Measurements from ENCODE around the gene NCF2.
"Not testable (repeated sequence)": the region's sequence is repeated elsewhere in the genome, so short reads cannot be mapped to it uniquely, and the experiment has no call there.

NCF2 gene

DNA sequence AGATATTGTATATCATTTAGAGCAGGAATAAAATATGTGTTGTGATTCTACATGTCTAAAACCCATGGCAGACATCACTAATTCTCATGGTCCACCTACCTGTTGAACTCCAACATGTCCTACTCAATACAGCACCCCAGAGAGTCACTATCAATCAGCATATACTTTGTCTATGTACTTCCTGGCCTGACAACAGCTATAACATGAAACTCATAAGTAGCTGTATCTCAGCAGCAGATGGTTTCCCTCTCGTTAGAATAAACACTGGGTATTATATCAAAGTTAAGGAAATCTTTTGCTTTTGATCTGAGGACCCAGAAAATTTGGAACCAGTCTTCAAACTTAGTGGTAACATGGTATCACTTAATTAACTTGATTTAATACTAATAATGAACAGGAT is 29.5 kb upstream of the NCF2 start:
- TF ChIP-seq, protein P1, sequence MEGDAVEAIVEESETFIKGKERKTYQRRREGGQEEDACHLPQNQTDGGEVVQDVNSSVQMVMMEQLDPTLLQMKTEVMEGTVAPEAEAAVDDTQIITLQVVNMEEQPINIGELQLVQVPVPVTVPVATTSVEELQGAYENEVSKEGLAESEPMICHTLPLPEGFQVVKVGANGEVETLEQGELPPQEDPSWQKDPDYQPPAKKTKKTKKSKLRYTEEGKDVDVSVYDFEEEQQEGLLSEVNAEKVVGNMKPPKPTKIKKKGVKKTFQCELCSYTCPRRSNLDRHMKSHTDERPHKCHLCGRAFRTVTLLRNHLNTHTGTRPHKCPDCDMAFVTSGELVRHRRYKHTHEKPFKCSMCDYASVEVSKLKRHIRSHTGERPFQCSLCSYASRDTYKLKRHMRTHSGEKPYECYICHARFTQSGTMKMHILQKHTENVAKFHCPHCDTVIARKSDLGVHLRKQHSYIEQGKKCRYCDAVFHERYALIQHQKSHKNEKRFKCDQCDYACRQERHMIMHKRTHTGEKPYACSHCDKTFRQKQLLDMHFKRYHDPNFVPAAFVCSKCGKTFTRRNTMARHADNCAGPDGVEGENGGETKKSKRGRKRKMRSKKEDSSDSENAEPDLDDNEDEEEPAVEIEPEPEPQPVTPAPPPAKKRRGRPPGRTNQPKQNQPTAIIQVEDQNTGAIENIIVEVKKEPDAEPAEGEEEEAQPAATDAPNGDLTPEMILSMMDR (IDR thresholded peaks at IDR 0.05; ENCODE audit: low read depth, low read length, missing control alignments): no peak
- in situ Hi-C loops (cut with HindIII; ENCODE audit: low pct_ligation_motif_present, low sequenced_read_pairs): no loop called here
- Histone ChIP-seq H3K27me3 (replicated peaks) (no peaks in the 10 kb centered on the region), H3K27ac (no peak overlapping the region), H3K36me3 (replicated peaks) (peaks cover 8% of the 10 kb centered on the region), H3K4me3 (ENCODE audit: low read depth, low read length) (no peak overlapping the region)
- no peak for DNase-seq

DNA sequence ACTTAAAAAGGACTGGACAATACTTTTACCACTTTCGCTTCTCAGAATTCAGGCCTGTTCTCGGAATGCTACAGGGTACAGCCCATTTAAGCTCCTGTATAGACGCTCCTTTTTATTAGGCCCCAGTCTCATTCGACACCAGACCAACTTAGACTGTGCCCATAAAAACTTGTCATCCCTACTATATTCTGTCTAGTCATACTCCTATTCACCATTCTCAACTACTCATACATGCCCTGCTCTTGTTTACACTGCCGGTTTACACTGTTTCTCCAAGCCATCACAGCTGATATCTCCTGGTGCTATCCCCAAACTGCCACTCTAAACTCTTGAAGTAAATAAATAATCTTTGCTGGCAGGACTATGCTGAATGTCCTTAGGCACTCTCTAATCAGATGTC is 27.9 kb upstream of the NCF2 start:
- DNase-seq; in situ Hi-C loops (cut with HindIII; ENCODE audit: low pct_ligation_motif_present, low sequenced_read_pairs); H3K36me3 ChIP-seq (replicated peaks); H3K27me3 ChIP-seq (replicated peaks); H3K4me3 ChIP-seq (ENCODE audit: low read depth, low read length); H3K27ac ChIP-seq: not testable (repeated sequence)

DNA sequence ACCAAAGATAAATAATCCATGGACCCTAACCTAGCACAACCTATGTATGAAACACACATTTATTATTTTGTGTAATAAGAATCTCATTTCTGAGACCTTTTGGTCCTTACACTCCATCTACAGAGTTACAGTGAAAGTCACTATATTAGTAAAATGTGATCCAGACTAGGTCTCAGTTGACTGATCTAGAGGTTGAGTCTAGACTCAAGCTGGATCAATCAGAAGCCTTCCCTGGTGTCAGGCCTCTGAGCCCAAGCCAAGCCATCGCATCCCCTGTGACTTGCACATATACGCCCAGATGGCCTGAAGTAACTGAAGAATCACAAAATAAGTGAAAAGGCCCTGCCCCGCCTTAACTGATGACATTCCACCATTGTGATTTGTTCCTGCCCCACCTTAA is 22.7 kb upstream of the NCF2 start:
- in situ Hi-C loops (cut with HindIII; ENCODE audit: low pct_ligation_motif_present, low sequenced_read_pairs); H3K27me3 ChIP-seq (replicated peaks); H3K36me3 ChIP-seq (replicated peaks); DNase-seq; H3K27ac ChIP-seq; H3K4me3 ChIP-seq (ENCODE audit: low read depth, low read length): not testable (repeated sequence)

DNA sequence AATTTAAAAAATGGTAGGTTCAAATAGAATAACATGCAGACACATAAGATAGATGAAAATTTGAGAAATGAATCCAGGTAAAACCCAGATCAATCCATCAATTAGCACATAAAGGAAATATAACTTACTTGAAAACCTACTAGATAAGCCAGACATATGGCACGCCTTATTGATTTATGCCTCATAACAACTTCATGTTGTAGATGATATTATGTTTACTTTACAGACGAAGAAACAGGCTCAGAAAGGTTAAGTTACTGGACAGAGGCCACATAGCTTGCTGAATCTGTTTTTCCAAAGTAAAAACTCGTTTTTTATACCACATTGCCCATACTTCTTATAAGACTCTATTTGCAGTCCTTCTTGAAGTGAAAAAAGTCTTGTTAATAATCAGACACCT is 22.1 kb upstream of the NCF2 start:
- TF ChIP-seq, protein P1 (IDR thresholded peaks at IDR 0.05; ENCODE audit: low read depth, low read length, missing control alignments): no peak
- in situ Hi-C loops (cut with HindIII; ENCODE audit: low pct_ligation_motif_present, low sequenced_read_pairs): no loop called here
- no peak overlapping the region for H3K4me3 ChIP-seq (ENCODE audit: low read depth, low read length)
- H3K27me3 ChIP-seq (replicated peaks): no peaks in the 10 kb centered on the region
- no peak for DNase-seq
- H3K27ac ChIP-seq: no peak overlapping the region
- no peaks in the 10 kb centered on the region for H3K36me3 ChIP-seq (replicated peaks)

DNA sequence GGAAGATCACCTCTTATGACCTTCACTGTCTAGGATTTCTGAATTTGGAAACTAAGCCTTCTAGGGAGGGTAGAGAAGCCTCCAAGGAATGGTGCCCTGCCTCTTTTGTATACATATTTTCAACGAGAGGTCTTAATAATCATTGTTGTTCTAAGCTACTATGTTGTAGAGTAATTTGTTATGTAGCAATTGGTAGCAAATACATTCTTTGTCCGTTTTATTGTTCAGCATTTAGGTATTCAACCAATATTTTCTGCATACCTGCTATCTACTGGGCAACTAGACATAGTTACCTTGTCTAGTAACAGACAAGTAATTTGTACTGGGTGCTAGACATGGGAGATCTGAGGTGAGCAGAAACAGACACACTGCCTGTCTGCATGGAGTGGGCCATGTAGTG is 20.8 kb upstream of the NCF2 start:
- Histone ChIP-seq H3K27ac (no peak overlapping the region), H3K4me3 (ENCODE audit: low read depth, low read length) (no peak overlapping the region), H3K36me3 (replicated peaks) (no peaks in the 10 kb centered on the region), H3K27me3 (replicated peaks) (no peaks in the 10 kb centered on the region)
- DNase-seq: no peak
- TF ChIP-seq, protein P1 (IDR thresholded peaks at IDR 0.05; ENCODE audit: low read depth, low read length, missing control alignments): no peak
- in situ Hi-C loops (cut with HindIII; ENCODE audit: low pct_ligation_motif_present, low sequenced_read_pairs): no loop called here

DNA sequence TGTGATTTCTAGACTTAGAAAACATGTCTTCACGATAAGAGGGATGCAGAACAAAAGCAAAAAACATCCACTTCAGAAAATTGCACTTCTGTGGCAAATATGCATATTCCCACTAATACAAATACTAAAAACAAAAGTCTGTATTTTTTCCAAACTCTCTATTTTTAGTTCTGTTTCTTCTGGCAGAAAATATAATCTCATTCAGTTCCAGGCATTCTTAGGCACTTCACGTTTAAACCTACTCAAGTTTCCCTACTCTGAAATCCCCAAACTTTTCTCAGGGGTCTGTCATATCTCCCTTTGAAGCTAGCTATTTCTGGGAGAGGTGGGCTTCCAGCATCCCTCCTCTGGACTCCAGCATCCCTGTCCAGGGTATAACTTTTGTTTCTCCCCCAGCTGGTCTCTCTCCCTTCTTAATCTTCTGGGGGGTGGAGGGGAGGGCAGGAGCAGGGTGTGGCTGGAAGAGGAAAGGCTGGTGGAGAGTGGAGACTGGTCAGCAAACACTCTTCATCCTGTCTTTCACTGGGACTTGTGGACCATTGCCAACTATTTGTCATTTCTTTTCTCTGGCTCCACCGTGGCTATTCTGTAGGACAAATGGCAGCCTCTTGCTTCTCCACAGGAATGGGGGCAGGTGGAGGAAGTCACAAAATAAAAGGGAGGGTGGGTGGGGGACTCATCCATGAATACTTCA is 19.6 kb upstream of the NCF2 start:
- TF ChIP-seq, protein P1 (IDR thresholded peaks at IDR 0.05; ENCODE audit: low read depth, low read length, missing control alignments): no peak
- in situ Hi-C loops (cut with HindIII; ENCODE audit: low pct_ligation_motif_present, low sequenced_read_pairs): no loop called here
- Histone ChIP-seq H3K36me3 (replicated peaks) (no peaks in the 10 kb centered on the region), H3K4me3 (ENCODE audit: low read depth, low read length) (no peak overlapping the region), H3K27me3 (replicated peaks) (no peaks in the 10 kb centered on the region), H3K27ac (peak overlapping the region; percentile 75)
- DNase-seq: no peak

DNA sequence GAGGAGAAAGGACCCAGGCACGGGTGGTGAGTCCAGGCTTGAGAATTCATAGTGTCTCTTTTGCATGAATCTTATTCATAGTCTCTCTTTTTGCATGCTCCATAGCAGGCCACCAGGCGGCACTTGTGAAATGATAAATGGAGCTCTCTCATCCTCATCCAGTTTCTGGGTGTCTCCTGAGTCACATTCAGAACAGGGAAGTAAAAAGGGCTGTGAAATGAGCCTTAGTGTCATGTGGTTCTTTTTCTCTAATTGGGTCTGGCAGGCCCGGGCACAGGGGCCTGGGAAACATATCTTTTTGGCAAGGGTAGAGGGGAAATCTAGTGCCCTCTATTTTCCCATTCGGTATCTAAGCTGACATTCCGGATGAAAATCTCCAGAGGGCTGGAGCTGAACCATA is 19.1 kb upstream of the NCF2 start:
- in situ Hi-C loops (cut with HindIII; ENCODE audit: low pct_ligation_motif_present, low sequenced_read_pairs): no loop called here
- H3K27ac ChIP-seq: peak overlapping the region; percentile 75
- TF ChIP-seq, protein P1 (IDR thresholded peaks at IDR 0.05; ENCODE audit: low read depth, low read length, missing control alignments): peak; percentile 74

More for the DNA sequence above, 19.1 kb upstream of the NCF2 start:
- H3K27me3 ChIP-seq (replicated peaks): no peaks in the 10 kb centered on the region
- no peak overlapping the region for H3K4me3 ChIP-seq (ENCODE audit: low read depth, low read length)
- H3K36me3 ChIP-seq (replicated peaks): no peaks in the 10 kb centered on the region
- peak; percentile 81 for DNase-seq

Measured in brain microvascular endothelial cell (primary cell).